Measurements from ENCODE around the gene GPR78.

Gene GPR78

GRCh38 chr4:8585721-8586212 is 5.6 kb downstream of the GPR78 start:
- TF ChIP-seq, protein P1, sequence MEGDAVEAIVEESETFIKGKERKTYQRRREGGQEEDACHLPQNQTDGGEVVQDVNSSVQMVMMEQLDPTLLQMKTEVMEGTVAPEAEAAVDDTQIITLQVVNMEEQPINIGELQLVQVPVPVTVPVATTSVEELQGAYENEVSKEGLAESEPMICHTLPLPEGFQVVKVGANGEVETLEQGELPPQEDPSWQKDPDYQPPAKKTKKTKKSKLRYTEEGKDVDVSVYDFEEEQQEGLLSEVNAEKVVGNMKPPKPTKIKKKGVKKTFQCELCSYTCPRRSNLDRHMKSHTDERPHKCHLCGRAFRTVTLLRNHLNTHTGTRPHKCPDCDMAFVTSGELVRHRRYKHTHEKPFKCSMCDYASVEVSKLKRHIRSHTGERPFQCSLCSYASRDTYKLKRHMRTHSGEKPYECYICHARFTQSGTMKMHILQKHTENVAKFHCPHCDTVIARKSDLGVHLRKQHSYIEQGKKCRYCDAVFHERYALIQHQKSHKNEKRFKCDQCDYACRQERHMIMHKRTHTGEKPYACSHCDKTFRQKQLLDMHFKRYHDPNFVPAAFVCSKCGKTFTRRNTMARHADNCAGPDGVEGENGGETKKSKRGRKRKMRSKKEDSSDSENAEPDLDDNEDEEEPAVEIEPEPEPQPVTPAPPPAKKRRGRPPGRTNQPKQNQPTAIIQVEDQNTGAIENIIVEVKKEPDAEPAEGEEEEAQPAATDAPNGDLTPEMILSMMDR (IDR thresholded peaks at IDR 0.05; ENCODE audit: insufficient read depth, low read length, missing control alignments) = no peak
- H3K4me3 ChIP-seq (ENCODE audit: low read depth, low read length) = no peak overlapping the region
- CTCF ChIA-PET = interaction anchor here (10.5 kb wide), 1 partner anchor 115 kb away, joined by 202 read pairs; no protein-coding TSS in a partner anchor
- POLR2A ChIA-PET = no interaction called here
- DNase-seq (ENCODE audit: low read depth, low spot score) = no peak

- no peak for DNase-seq (ENCODE audit: low read depth, low spot score)
- POLR2A ChIA-PET = no interaction called here
- TF ChIP-seq, protein P1 (IDR thresholded peaks at IDR 0.05; ENCODE audit: insufficient read depth, low read length, missing control alignments) = no peak
- CTCF ChIA-PET = interaction anchor here (10.5 kb wide), 1 partner anchor 116 kb away, joined by 202 read pairs; no protein-coding TSS in a partner anchor
- no peak overlapping the region for H3K4me3 ChIP-seq (ENCODE audit: low read depth, low read length)
Measured at GRCh38 chr4:8586246-8586645, 6.1 kb downstream of the GPR78 start.

DNA sequence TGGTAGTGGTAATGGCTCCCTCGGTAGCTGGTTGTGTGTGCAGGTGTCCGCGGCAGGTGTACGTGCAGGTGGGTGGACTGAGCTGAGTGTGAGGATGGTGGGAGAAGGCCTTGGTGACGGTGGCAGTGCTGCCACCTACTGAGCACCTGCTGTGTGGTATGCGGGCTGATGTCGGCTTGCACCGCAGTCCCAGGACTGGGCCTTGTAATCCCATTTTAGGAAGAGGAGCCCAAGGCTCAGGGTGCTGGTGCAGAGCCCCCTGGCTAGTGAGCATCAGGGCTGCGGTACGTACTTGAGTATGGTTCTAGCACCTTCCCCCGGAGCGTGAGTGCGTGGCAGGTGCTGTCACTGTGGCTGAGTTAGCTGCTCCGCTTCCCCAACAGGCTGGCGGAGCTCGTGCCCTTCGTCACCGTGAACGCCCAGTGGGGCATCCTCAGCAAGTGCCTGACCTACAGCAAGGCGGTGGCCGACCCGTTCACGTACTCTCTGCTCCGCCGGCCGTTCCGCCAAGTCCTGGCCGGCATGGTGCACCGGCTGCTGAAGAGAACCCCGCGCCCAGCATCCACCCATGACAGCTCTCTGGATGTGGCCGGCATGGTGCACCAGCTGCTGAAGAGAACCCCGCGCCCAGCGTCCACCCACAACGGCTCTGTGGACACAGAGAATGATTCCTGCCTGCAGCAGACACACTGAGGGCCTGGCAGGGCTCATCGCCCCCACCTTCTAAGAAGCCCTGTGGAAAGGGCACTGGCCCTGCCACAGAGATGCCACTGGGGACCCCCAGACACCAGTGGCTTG is 6.7 kb downstream of the GPR78 start:
- CTCF ChIA-PET = interaction anchor here (10.5 kb wide), 1 partner anchor 117 kb away, joined by 202 read pairs; no protein-coding TSS in a partner anchor

DNA sequence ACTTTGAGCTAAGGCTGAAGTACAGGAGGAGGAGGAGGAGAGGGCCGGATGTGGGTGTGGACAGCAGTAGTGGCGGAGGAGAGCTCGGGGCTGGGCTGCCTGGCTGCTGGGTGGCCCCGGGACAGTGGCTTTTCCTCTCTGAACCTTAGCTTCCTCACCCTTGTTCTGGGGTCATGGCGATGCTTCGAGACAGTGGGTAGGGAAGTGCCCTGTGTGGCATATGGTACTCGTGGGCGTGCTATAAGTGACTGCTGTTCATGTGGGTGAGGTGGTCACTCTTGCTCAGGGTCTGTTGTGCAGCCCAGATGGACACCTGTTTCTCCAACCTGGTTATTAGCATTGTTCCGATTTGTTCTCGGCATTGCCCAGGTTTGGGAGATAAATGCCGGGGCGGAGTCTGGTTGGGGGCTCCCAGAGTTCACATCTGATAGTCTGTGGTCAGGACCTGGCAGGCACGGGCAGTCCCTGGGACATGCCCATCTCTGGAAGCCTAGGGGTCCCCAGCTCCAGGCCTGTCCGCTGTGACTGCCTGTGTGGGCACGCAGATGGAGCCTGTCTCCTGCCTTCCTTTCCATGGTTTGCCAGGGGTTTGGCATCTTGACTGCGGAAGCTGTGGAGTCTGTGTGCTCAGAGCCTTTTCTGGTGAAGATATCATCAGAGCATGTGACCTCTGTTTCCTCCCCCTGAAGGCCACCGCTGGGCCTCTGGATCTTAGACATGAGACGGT is 7.4 kb downstream of the GPR78 start:
- H3K4me3 ChIP-seq (ENCODE audit: low read depth, low read length) = no peak overlapping the region
- ChIA-PET POLR2A (no interaction called here), CTCF (interaction anchor here (10.5 kb wide), 1 partner anchor 117 kb away, joined by 202 read pairs; no protein-coding TSS in a partner anchor)
- TF ChIP-seq, protein P1 (IDR thresholded peaks at IDR 0.05; ENCODE audit: insufficient read depth, low read length, missing control alignments) = no peak
- DNase-seq (ENCODE audit: low read depth, low spot score) = no peak

More for the DNA sequence above, 6.7 kb downstream of the GPR78 start:
- TF ChIP-seq, protein P1 (IDR thresholded peaks at IDR 0.05; ENCODE audit: insufficient read depth, low read length, missing control alignments) = no peak
- no peak for DNase-seq (ENCODE audit: low read depth, low spot score)
- POLR2A ChIA-PET = no interaction called here
- H3K4me3 ChIP-seq (ENCODE audit: low read depth, low read length) = no peak overlapping the region

DNA sequence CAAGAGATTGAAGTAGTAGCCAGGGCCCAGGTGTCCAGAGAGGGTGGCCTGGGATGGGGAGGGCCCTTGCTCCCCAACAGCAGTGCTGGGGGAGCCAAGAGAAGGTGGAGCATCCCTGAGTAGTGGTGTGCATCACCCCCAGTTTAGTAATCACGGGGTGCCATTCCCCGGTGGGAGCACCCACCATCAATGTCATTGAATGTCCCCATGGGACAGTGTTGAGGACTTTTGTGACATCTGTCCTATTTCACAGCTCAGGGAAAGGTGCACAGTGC is 7.9 kb downstream of the GPR78 start:
- ChIA-PET POLR2A (no interaction called here), CTCF (interaction anchor here (10.5 kb wide), 1 partner anchor 118 kb away, joined by 202 read pairs; no protein-coding TSS in a partner anchor)
- TF ChIP-seq, protein P1 (IDR thresholded peaks at IDR 0.05; ENCODE audit: insufficient read depth, low read length, missing control alignments) = no peak
- H3K4me3 ChIP-seq (ENCODE audit: low read depth, low read length) = no peak overlapping the region
- DNase-seq (ENCODE audit: low read depth, low spot score) = no peak

GRCh38 chr4:8589336-8589735 is 9.1 kb downstream of the GPR78 start:
- TF ChIP-seq, protein P1 (IDR thresholded peaks at IDR 0.05; ENCODE audit: insufficient read depth, low read length, missing control alignments) = no peak
- no peak overlapping the region for H3K4me3 ChIP-seq (ENCODE audit: low read depth, low read length)
- DNase-seq (ENCODE audit: low read depth, low spot score) = no peak
- ChIA-PET CTCF (interaction anchor here (10.5 kb wide), 1 partner anchor 119 kb away, joined by 202 read pairs; no protein-coding TSS in a partner anchor), POLR2A (no interaction called here)

Measured in AG04449 (cell line).